Measurements from ENCODE around the gene IFT20. TPM values are rescaled to one million over a fixed set of nuclear protein-coding genes. Genes with fewer than 3 reads are reported as not detected.

The IFT20 gene
- total RNA-seq, 1 experiment from 2014 or later = 25.4 TPM

- H3K9me3 ChIP-seq (ENCODE audit: control insufficient read depth, insufficient read depth, low read depth, low read length) = no peaks in the 10 kb centered on the region
- H3K27me3 ChIP-seq (ENCODE audit: control insufficient read depth, insufficient read depth, low read length) = no peaks in the 10 kb centered on the region
- TF ChIP-seq SIN3A (IDR thresholded peaks at IDR 0.05; ENCODE audit: borderline replicate concordance, insufficient read depth, low read depth, low read length) (no peak), REST (IDR thresholded peaks at IDR 0.05; ENCODE audit: insufficient read depth in 1 of 2, low read depth in 2 of 2, low read length in 1 of 2) (no peak), CTCF (IDR thresholded peaks at IDR 0.05) (no peak), TCF7L2 (IDR thresholded peaks at IDR 0.05; ENCODE audit: low read depth, low read length) (no peak), POLR2AphosphoS5 (IDR thresholded peaks at IDR 0.05; ENCODE audit: low read depth, low read length) (peak; percentile 26; the same call in 1 of the 2 replicates)
- H3K36me3 ChIP-seq (ENCODE audit: control insufficient read depth, insufficient read depth, low read length) = peaks cover 5% of the 10 kb centered on the region
- H3K4me3 ChIP-seq (ENCODE audit: low read depth in 2 of 2, low read length in 2 of 2) = no peak overlapping the region
- in situ Hi-C loops (cut with HindIII; ENCODE audit: low pct_unique_long_range_greater_than_20kb, low sequenced_read_pairs) = no loop called here
- intact Hi-C loops (cut with micrococcal nuclease; ENCODE audit: unreplicated experiment) = no loop called here
- ATAC-seq (no peak), DNase-seq (ENCODE audit: low read depth, low spot score) (no peak)
- H3K4me1 ChIP-seq (ENCODE audit: control insufficient read depth, insufficient read depth, low read length) = peaks cover 26% of the 10 kb centered on the region
- BruUV-seq (replicated peaks) = no TSS peak
- CTCF ChIA-PET = no interaction called here
- POLR2A ChIA-PET = interaction anchor here (0.6 to 1.4 kb wide), 4 partner anchors 10 to 104 kb away, joined by 3 to 11 read pairs (median 6); partner anchors contain the start of genes IFT20, POLDIP2 and TNFAIP1
- peak overlapping the region; percentile 65 for H3K27ac ChIP-seq (ENCODE audit: low read length)
These were observed 10.3 kb upstream of the IFT20 start for GRCh38 chr17:28345419-28346198.

- Histone ChIP-seq H3K4me3 (ENCODE audit: low read depth in 2 of 2, low read length in 2 of 2) (no peak overlapping the region), H3K36me3 (ENCODE audit: control insufficient read depth, insufficient read depth, low read length) (peaks cover 2% of the 10 kb centered on the region; the same call in 1 of the 2 replicates), H3K27me3 (ENCODE audit: control insufficient read depth, insufficient read depth, low read length) (no peaks in the 10 kb centered on the region), H3K4me1 (ENCODE audit: control insufficient read depth, insufficient read depth, low read length) (peaks cover 26% of the 10 kb centered on the region), H3K27ac (ENCODE audit: low read length) (no peak overlapping the region), H3K9me3 (ENCODE audit: control insufficient read depth, insufficient read depth, low read depth, low read length) (no peaks in the 10 kb centered on the region)
- no peak for ATAC-seq
- ChIA-PET CTCF (no interaction called here), POLR2A (interaction anchor here (0.6 kb wide), 1 partner anchor 102 kb away, joined by 4 read pairs; no protein-coding TSS in a partner anchor)
- BruUV-seq (replicated peaks) = no TSS peak
- DNase-seq (ENCODE audit: low read depth, low spot score) = no peak
- TF ChIP-seq TCF7L2 (IDR thresholded peaks at IDR 0.05; ENCODE audit: low read depth, low read length) = no peak
- TF ChIP-seq SIN3A (IDR thresholded peaks at IDR 0.05; ENCODE audit: borderline replicate concordance, insufficient read depth, low read depth, low read length) = no peak
- TF ChIP-seq POLR2AphosphoS5 (IDR thresholded peaks at IDR 0.05; ENCODE audit: low read depth, low read length) = no peak
- TF ChIP-seq CTCF (IDR thresholded peaks at IDR 0.05) = no peak
- no peak for TF ChIP-seq REST (IDR thresholded peaks at IDR 0.05; ENCODE audit: insufficient read depth in 1 of 2, low read depth in 2 of 2, low read length in 1 of 2)
- intact Hi-C loops (cut with micrococcal nuclease; ENCODE audit: unreplicated experiment) (no loop called here), in situ Hi-C loops (cut with HindIII; ENCODE audit: low pct_unique_long_range_greater_than_20kb, low sequenced_read_pairs) (no loop called here)
These were observed 9.2 kb upstream of the IFT20 start for GRCh38 chr17:28344435-28344901.
